Ovary (tissue), 3 donors: Measurements from ENCODE around the gene IGF1R.

Experiments
- CTCF ChIP-seq, 3 donors: fragments of 450-650 bp in 2 of 3; fragments of 200-600 bp in 1 of 3; IDR thresholded peaks; one replicate each; pipeline versions ENCODE4 v1.5.1 to v1.8.0; 2016 to 2022; ENCODE audit warnings: antibody characterized with exemption in 3 of 3, mild to moderate bottlenecking in 1 of 3
- EP300 ChIP-seq: sonication (generic); formaldehyde crosslinking; IDR thresholded peaks from one replicate; pipeline ENCODE4 v1.6.1; 2017; ENCODE audit warnings: antibody characterized with exemption
- donor health status: DM: no; HTN: no; CAD: no.

GRCh38 chr15:98855067-98855814 lies 206.9 kb downstream of the IGF1R start:
- TF ChIP-seq CTCF (IDR thresholded peaks at IDR 0.05) (no peak), EP300 (no peak)
